ENCODE data around the gene MYL12A. TPM values are rescaled to one million over a fixed set of nuclear protein-coding genes. Genes with fewer than 3 reads are reported as not detected.

The MYL12A gene
- total and polyA plus RNA-seq, 2 experiments from 2014 or later, result 152 to 420 TPM

GRCh38 chr18:3230401-3231334 lies 16.9 kb upstream of the MYL12A start:
- Histone ChIP-seq H3K4me1 (ENCODE audit: low read depth) (peaks cover 14% of the 10 kb centered on the region), H3K27me3 (no peaks in the 10 kb centered on the region), H3K9me3 (ENCODE audit: low read depth) (no peaks in the 10 kb centered on the region), H3K27ac (no peak overlapping the region), H3K4me3 (no peak overlapping the region), H3K36me3 (no peaks in the 10 kb centered on the region)
- peak in 1 of 2 donors; percentile 44 for DNase-seq (ENCODE audit: low read depth in 1 of 2, low spot score in 1 of 2)
- TF ChIP-seq CTCF (IDR thresholded peaks at IDR 0.05; ENCODE audit: low read depth, low read length), result no peak

- peaks cover 4% of the 10 kb centered on the region for H3K9me3 ChIP-seq (ENCODE audit: low read depth)
- no peak overlapping the region for H3K27ac ChIP-seq
- TF ChIP-seq CTCF (IDR thresholded peaks at IDR 0.05; ENCODE audit: low read depth, low read length), result no peak
- peaks cover 18% of the 10 kb centered on the region for H3K4me1 ChIP-seq (ENCODE audit: low read depth)
- no peaks in the 10 kb centered on the region for H3K36me3 ChIP-seq
- no peak for DNase-seq (ENCODE audit: low read depth in 1 of 2, low spot score in 1 of 2)
- no peaks in the 10 kb centered on the region for H3K27me3 ChIP-seq
- no peak overlapping the region for H3K4me3 ChIP-seq
Measured at GRCh38 chr18:3233004-3233403, 14.6 kb upstream of the MYL12A start.

DNA sequence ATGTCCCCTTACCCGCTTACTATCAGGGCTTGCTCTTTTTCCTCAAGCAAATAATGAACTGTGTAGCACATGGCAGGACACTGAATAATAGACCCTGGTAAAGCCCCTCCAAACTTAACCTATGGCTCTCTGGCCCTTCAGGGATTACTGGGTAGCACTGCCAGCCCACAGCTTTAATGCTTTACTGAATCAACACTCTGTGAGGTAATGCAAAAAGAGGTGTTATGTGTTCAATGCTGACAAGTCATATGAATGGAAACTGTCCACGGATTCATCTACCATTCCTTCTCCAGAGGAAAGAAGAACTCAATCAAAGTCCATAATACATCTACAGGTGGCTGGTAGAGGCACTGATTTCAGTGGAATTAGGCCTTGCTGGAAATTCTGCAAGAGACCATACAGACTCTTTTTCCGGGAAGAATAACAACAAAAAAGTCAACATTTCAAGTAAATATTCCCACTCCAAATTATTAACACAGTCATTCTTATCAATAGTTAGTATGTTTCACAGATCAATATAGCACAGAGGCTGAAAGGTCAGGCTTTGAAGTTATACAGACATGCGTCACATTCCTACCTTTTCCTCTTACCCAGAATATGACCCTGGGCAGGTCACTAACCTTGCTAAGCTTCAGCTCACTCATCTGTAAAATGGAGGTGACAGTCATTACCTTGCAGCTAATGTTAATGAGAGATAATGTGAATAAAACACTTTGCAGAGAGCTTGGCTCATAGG lies 14.0 kb upstream of the MYL12A start:
- no peak for TF ChIP-seq CTCF (IDR thresholded peaks at IDR 0.05; ENCODE audit: low read depth, low read length)
- no peak for DNase-seq (ENCODE audit: low read depth in 1 of 2, low spot score in 1 of 2)
- no peaks in the 10 kb centered on the region for H3K27me3 ChIP-seq
- H3K4me3 ChIP-seq, result no peak overlapping the region
- H3K27ac ChIP-seq, result no peak overlapping the region
- peaks cover 13% of the 10 kb centered on the region for H3K4me1 ChIP-seq (ENCODE audit: low read depth)
- no peaks in the 10 kb centered on the region for H3K36me3 ChIP-seq
- H3K9me3 ChIP-seq (ENCODE audit: low read depth), result peaks cover 4% of the 10 kb centered on the region

- no peak for TF ChIP-seq CTCF (IDR thresholded peaks at IDR 0.05; ENCODE audit: low read depth, low read length)
- DNase-seq (ENCODE audit: low read depth in 1 of 2, low spot score in 1 of 2), result no peak
Measured at GRCh38 chr18:3234457-3234856, 13.1 kb upstream of the MYL12A start.

DNA sequence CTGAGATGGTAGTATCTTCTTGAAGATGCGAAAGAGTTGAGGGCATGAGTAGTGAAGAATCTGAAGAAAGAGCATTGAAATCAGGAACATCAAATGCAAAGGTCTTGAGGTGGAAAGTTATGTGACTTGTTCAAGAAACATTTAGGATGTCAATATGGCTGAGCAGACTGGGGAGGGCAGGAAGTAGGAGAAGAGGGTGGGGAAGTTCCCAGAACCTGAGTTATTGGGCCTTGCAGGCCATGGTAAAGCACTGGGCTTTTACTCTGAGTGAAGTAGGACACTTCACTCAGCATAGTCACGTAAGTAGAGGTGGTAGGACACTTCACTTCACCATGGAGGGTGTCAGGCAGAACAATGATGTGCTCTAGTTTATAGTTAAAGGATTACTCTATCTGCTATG lies 11.8 kb upstream of the MYL12A start:
- Histone ChIP-seq H3K27me3 (no peaks in the 10 kb centered on the region), H3K27ac (no peak overlapping the region), H3K36me3 (no peaks in the 10 kb centered on the region), H3K9me3 (ENCODE audit: low read depth) (peaks cover 4% of the 10 kb centered on the region), H3K4me1 (ENCODE audit: low read depth) (peaks cover 7% of the 10 kb centered on the region), H3K4me3 (no peak overlapping the region)
- TF ChIP-seq CTCF (IDR thresholded peaks at IDR 0.05; ENCODE audit: low read depth, low read length), result no peak
- DNase-seq (ENCODE audit: low read depth in 1 of 2, low spot score in 1 of 2), result no peak

More at GRCh38 chr18:3234457-3234856, 13.1 kb upstream of the MYL12A start:
- no peak overlapping the region for H3K27ac ChIP-seq
- H3K36me3 ChIP-seq, result no peaks in the 10 kb centered on the region
- H3K4me1 ChIP-seq (ENCODE audit: low read depth), result peaks cover 7% of the 10 kb centered on the region
- no peaks in the 10 kb centered on the region for H3K27me3 ChIP-seq
- H3K9me3 ChIP-seq (ENCODE audit: low read depth), result peaks cover 4% of the 10 kb centered on the region
- no peak overlapping the region for H3K4me3 ChIP-seq

Data from cardiac muscle cell (in vitro differentiated cells and primary cell).